ENCODE measurements around the gene PARD6B.
"Not testable (repeated sequence)": the region's sequence is repeated elsewhere in the genome, so short reads cannot be mapped to it uniquely, and the experiment has no call there.

The PARD6B gene

GRCh38 chr20:50800986-50801746 is 69.8 kb downstream of the PARD6B start:
- not testable (repeated sequence) for DNase-seq

- DNase-seq = no peak
Observed at GRCh38 chr20:50801747-50802125, 70.4 kb downstream of the PARD6B start.

- no peak for DNase-seq
Observed at GRCh38 chr20:50802289-50802688, 70.9 kb downstream of the PARD6B start.

- DNase-seq = no peak
Observed at GRCh38 chr20:50804437-50805348, 73.3 kb downstream of the PARD6B start.

GRCh38 chr20:50805349-50805684 is 73.9 kb downstream of the PARD6B start:
- no peak for DNase-seq

- DNase-seq = no peak
Observed at GRCh38 chr20:50806126-50806768, 74.9 kb downstream of the PARD6B start.
